ENCODE results near the gene FCRLB. TPM values are rescaled to one million over a fixed set of nuclear protein-coding genes. Genes with fewer than 3 reads are reported as not detected.

Gene FCRLB
- total and polyA plus RNA-seq, 2 experiments from 2014 or later: 0.37 to 0.56 TPM

DNA sequence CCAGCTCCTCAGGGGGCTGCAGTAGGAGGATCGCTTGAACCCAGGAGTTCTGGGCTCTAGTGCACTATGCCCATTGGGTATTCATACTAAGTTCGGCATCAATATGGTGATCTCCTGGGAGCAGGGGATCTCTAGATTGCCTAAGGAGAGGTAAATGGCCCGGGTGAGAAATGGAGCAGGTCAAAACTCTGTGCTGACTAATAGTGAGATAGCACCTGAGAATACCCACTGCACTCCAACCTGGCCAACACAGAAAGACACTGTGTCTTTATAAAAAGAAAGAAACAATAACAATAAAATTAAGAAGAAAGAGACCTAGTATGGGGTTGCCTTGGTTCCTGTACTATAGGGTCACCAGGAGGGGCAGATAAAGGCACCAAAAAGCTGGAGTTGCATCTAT is 14.5 kb downstream of the FCRLB start:
- Histone ChIP-seq H3K27me3 (ENCODE audit: insufficient read depth) (no peaks in the 10 kb centered on the region), H3K4me2 (peak overlapping the region; percentile 14; the same call in 1 of the 2 replicates), H3K79me2 (replicated peaks; ENCODE audit: insufficient read depth) (no peaks in the 10 kb centered on the region), H3K36me3 (ENCODE audit: insufficient read depth) (no peaks in the 10 kb centered on the region), H3F3A (replicated peaks; ENCODE audit: low read depth) (no peaks in the 10 kb centered on the region), H4K20me1 (replicated peaks; ENCODE audit: insufficient read depth) (no peaks in the 10 kb centered on the region), H3K4me1 (ENCODE audit: insufficient read depth) (peaks cover 29% of the 10 kb centered on the region), H3K9me2 (ENCODE audit: insufficient read depth) (no peaks in the 10 kb centered on the region), H2AFZ (no peak overlapping the region), H3K27ac (ENCODE audit: low read depth) (no peak overlapping the region), H3K4me3 (no peak overlapping the region)
- Mint-ChIP-seq H3K27me3 (ENCODE audit: insufficient read depth, low read depth, poor library complexity) (peaks cover 1% of the 10 kb centered on the region), H3K27ac (no peak overlapping the region; the same call in 1 of the 2 replicates), H3K4me1 (peaks cover 44% of the 10 kb centered on the region), H3K36me3 (ENCODE audit: low read depth) (no peaks in the 10 kb centered on the region), H3K9me3 (no peaks in the 10 kb centered on the region), H3K4me3 (no peak overlapping the region)
- no peak for DNase-seq (ENCODE audit: low spot score)
- TF ChIP-seq JUNB (IDR thresholded peaks at IDR 0.05; ENCODE audit: unreplicated experiment) (no peak), ZNF331 (CRISPR knock-in tag; IDR thresholded peaks at IDR 0.05; ENCODE audit: low read depth) (no peak), ZNF114 (CRISPR knock-in tag; IDR thresholded peaks at IDR 0.05) (no peak), CREB1 (CRISPR knock-in tag; IDR thresholded peaks at IDR 0.05; ENCODE audit: low read depth) (no peak), EZH2phosphoT487 (IDR thresholded peaks at IDR 0.05; ENCODE audit: unreplicated experiment) (no peak), POLR2AphosphoS5 (IDR thresholded peaks at IDR 0.05; ENCODE audit: low read depth) (no peak), NANOG (IDR thresholded peaks at IDR 0.05; ENCODE audit: borderline replicate concordance) (no peak)
- TF ChIP-seq, protein P1, sequence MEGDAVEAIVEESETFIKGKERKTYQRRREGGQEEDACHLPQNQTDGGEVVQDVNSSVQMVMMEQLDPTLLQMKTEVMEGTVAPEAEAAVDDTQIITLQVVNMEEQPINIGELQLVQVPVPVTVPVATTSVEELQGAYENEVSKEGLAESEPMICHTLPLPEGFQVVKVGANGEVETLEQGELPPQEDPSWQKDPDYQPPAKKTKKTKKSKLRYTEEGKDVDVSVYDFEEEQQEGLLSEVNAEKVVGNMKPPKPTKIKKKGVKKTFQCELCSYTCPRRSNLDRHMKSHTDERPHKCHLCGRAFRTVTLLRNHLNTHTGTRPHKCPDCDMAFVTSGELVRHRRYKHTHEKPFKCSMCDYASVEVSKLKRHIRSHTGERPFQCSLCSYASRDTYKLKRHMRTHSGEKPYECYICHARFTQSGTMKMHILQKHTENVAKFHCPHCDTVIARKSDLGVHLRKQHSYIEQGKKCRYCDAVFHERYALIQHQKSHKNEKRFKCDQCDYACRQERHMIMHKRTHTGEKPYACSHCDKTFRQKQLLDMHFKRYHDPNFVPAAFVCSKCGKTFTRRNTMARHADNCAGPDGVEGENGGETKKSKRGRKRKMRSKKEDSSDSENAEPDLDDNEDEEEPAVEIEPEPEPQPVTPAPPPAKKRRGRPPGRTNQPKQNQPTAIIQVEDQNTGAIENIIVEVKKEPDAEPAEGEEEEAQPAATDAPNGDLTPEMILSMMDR (conservative IDR thresholded peaks at IDR 0.05; ENCODE audit: low read depth in 2 of 2): no peak
- TF ChIP-seq, protein P2, sequence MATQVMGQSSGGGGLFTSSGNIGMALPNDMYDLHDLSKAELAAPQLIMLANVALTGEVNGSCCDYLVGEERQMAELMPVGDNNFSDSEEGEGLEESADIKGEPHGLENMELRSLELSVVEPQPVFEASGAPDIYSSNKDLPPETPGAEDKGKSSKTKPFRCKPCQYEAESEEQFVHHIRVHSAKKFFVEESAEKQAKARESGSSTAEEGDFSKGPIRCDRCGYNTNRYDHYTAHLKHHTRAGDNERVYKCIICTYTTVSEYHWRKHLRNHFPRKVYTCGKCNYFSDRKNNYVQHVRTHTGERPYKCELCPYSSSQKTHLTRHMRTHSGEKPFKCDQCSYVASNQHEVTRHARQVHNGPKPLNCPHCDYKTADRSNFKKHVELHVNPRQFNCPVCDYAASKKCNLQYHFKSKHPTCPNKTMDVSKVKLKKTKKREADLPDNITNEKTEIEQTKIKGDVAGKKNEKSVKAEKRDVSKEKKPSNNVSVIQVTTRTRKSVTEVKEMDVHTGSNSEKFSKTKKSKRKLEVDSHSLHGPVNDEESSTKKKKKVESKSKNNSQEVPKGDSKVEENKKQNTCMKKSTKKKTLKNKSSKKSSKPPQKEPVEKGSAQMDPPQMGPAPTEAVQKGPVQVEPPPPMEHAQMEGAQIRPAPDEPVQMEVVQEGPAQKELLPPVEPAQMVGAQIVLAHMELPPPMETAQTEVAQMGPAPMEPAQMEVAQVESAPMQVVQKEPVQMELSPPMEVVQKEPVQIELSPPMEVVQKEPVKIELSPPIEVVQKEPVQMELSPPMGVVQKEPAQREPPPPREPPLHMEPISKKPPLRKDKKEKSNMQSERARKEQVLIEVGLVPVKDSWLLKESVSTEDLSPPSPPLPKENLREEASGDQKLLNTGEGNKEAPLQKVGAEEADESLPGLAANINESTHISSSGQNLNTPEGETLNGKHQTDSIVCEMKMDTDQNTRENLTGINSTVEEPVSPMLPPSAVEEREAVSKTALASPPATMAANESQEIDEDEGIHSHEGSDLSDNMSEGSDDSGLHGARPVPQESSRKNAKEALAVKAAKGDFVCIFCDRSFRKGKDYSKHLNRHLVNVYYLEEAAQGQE (IDR thresholded peaks at IDR 0.05; ENCODE audit: unreplicated experiment): no peak
- TF ChIP-seq, protein P3, sequence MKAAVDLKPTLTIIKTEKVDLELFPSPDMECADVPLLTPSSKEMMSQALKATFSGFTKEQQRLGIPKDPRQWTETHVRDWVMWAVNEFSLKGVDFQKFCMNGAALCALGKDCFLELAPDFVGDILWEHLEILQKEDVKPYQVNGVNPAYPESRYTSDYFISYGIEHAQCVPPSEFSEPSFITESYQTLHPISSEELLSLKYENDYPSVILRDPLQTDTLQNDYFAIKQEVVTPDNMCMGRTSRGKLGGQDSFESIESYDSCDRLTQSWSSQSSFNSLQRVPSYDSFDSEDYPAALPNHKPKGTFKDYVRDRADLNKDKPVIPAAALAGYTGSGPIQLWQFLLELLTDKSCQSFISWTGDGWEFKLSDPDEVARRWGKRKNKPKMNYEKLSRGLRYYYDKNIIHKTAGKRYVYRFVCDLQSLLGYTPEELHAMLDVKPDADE (IDR thresholded peaks at IDR 0.05): no peak
- ATAC-seq: no peak

All from GM23338 (cell line).